GM10266 (cell line): Measurements from ENCODE around the gene HS6ST2.

Source experiments
- DNase-seq: peaks from one replicate; pipeline ENCODE4 v3.0.0; 2012; ENCODE audit errors: extremely low spot score
- CTCF ChIP-seq: IDR thresholded peaks from 2 replicates; pipeline ENCODE4 v1.5.1; 2012; ENCODE audit warnings: mild to moderate bottlenecking, low read depth; ENCODE audit not compliant: control insufficient read depth, insufficient read depth; ENCODE audit errors: missing control alignments

Gene HS6ST2

GRCh38 chrX:132742246-132742645 is 216.2 kb downstream of the HS6ST2 start:
- TF ChIP-seq CTCF, result no peak
- DNase-seq, result no peak

GRCh38 chrX:132741689-132742088 is 216.7 kb downstream of the HS6ST2 start:
- DNase-seq, result no peak
- no peak for TF ChIP-seq CTCF

GRCh38 chrX:132740316-132741123 is 217.9 kb downstream of the HS6ST2 start:
- no peak for DNase-seq
- peak; percentile 30 for TF ChIP-seq CTCF

GRCh38 chrX:132738951-132739350 is 219.5 kb downstream of the HS6ST2 start:
- no peak for DNase-seq
- TF ChIP-seq CTCF, result no peak

- no peak for DNase-seq
- no peak for TF ChIP-seq CTCF
Measured at GRCh38 chrX:132737743-132738142, 220.7 kb downstream of the HS6ST2 start.

GRCh38 chrX:132732236-132732635 is 226.2 kb downstream of the HS6ST2 start:
- TF ChIP-seq CTCF, result no peak
- no peak for DNase-seq

- no peak for DNase-seq
- TF ChIP-seq CTCF, result no peak
Measured at GRCh38 chrX:132730726-132731125, 227.7 kb downstream of the HS6ST2 start.
